Daoy (cell line): ENCODE data around the gene TAF9B. TPM values are rescaled to one million over a fixed set of nuclear protein-coding genes. Genes with fewer than 3 reads are reported as not detected.
A peak's percentile ranks its signal among the peaks of the same experiment; 100 is the strongest.
"Not testable (repeated sequence)": the region's sequence is repeated elsewhere in the genome, so short reads cannot be mapped to it uniquely, and the experiment has no call there.

Experiments
- DNase-seq: peaks from one replicate; pipeline ENCODE4 v3.0.0-alpha.2; 2015; ENCODE audit warnings: low read depth
- total RNA-seq: library from RNA; depleted of rRNA; stranded (reverse); fragments of >200 nt; shearing (Covaris generic); gene quantifications from 2 replicates; pipeline ENCODE4 v1.2.3, GENCODE V29; 2014; rRNA removed

TAF9B gene
- total RNA-seq, 1 experiment from 2014 or later = 30.2 TPM

DNA sequence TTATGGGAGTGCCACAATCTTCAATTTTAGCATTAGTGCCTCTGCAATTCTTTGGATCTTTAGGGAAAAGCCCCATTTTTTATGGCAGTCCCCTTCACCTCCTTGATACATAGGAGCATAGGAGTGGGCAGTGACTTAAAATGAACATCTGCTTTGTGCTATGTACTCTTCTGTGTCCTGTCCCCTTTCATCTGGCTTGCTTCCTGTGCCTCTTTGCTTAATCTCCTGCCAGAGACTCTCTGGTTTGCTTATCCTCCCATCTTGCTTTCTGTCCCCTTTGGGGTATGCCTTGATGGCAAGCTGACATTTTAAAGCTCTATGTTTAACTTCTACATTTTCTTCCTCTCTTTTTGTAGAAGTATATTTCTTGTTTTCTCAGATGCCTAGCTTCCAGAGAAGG, 23.1 kb downstream of the TAF9B start:
- no peak for DNase-seq

DNA sequence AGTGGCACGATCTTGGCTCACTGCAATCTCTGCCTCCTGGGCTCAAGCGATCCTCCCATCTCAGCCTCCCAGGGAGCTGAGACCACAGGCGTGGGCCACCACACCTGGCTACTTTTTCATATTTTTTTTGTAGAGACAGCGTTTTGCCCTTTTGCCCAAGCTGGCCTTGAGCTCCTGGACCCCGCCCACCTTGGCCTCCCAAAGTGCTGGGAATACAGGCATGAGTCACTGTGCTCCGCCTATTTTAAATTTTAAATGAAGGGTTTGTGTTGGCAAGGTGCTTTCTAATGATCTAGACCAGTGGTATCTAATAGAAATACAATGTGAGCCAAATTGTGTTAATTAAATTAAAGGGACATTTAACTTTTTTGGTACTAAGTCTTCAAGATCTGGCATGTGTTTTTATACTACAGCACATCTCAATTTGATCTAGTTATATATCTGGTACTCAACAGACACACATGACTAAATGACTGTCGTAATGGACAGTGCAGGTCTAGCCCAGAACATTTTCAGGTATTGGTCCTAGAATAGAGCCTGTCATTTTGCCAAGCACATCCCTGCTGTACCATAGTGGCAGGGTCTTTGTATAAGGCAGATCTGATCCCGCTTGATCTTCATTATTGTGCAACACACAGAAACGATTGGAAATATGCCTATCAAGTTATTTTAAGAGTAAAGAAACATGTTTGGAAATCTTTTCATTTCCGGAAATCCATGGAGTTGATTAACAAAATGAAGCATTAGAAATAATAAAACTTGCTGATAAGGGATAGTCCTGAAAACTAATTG, 28.1 kb downstream of the TAF9B start:
- peak; percentile 2 for DNase-seq

DNA sequence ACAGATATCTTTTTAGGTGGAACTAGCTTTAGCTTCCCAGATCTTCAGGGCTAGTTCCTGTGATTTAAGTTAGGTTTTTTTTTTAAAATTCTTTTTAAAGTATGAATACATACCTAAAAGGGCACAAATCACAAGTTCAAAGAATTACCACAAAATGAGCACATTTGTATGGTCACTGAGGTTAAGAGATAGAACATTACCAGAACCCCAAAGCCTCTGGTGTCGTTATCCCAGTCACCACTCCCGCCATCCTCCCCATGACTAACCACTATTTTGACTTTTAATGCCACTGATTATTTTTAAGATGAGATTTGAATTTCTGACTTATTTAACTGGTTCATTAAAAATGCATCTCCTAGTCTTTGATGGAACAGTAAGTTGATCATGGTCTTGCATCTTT, 30.0 kb downstream of the TAF9B start:
- no peak for DNase-seq

DNA sequence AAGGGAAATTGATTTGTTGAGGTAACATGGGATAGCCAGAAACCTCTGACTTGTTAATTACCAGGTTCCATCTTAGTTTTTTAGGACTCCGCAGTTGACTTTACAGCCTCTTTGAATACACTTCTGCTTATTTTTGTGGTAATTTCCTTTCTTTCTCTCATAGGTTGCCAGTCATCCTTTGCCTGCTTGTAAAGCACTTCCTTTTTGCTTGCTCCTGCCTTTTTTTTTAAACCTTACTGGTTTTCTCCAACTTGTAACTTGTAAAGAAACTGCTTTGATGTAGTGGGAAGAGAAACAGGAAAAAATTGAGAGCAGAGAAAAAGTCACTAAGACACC, 32.8 kb downstream of the TAF9B start:
- DNase-seq = no peak

DNA sequence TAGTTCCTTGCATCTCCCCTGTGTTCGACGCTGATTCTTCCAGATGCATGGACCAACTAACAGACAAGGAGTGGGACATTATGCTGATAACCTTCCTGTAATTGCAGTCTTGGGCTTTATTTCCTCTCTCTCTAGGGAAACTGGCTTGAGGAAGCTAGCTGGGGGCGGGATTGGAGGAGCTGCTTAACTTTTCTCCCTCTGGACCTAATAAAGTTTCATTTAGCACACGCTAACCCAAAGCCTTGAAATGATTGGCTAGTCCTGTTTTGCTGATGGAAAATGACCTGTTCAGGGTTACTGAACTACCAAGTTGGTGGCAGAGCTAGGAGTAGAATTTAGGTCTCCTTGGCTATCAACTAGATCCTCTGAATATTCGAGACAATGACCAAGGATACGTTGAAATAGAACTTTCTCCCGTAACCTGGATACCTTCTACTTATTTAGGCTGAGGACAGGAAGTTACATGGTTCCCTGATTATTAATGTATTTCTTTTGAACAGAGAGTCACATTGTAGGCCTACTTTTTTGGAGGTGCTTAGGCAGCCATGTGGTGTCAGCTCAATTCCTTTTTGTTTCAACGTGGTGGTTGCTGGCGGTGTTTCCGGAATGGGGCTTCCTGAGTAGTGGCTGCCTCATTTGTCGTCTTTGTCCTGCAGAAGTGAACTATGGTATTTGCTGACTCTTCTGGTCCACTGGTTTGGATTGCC, 33.4 kb downstream of the TAF9B start:
- no peak for DNase-seq

DNA sequence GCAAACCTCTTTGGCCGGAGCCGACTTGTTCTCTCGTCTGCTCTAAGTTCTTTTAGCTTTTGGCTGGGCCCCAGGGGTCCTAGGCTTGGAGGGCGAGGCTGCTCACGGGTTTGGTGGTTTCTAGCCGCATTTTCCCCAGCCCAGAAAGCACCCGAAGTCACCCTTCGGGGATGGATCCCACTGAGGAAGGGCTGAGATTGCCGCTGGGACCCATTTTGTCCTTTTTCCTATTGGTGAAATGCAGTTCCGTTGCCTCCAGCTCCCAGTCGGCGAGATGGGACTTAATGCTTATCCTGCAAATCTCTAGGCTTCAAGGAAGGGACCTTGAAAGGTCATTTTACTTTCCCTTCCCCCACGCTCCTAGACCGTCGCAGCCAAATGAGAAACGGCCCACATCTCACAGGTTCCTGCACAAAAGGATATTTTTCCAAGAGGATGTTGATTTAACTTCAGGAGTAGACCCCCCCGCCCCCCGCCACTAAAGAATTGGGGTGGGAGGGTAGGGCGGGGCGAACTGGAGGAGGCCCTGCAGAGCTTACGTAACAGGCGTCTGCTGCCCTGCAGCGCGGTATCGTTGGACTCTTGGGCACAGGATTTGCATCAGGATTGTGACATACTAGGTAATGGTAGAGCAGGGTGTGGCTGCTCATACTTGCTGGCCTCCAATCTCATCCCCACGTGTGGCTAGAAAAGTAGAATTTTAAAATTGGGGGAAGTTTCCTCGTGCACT, 34.8 kb downstream of the TAF9B start:
- peak; percentile 7 for DNase-seq

DNA sequence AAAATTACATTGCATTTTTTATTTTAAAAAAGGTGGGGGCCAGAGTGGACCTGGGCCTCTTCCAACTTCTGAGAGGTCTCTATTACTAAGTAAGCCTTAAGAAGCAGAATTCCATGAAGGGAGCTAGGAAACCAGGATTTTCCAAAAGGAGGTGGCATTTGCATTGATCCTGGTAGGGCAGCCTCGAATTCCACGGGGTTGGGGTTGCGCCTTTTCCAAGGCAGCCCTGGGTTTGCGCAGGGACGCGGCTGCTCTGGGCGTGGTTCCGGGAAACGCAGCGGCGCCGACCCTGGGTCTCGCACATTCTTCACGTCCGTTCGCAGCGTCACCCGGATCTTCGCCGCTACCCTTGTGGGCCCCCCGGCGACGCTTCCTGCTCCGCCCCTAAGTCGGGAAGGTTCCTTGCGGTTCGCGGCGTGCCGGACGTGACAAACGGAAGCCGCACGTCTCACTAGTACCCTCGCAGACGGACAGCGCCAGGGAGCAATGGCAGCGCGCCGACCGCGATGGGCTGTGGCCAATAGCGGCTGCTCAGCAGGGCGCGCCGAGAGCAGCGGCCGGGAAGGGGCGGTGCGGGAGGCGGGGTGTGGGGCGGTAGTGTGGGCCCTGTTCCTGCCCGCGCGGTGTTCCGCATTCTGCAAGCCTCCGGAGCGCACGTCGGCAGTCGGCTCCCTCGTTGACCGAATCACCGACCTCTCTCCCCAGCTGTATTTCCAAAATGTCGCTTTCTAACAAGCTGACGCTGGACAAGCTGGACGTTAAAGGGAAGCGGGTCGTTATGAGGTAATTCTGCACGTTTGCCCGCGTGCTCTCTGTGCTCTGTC, 35.6 kb downstream of the TAF9B start, which contains the start of gene PGK1:
Gene PGK1 (plus strand): TSS at position 626 of the 824 bp plus-strand sequence. CDS start 93 bp downstream, at position 719.
- peak; percentile 97 for DNase-seq

DNA sequence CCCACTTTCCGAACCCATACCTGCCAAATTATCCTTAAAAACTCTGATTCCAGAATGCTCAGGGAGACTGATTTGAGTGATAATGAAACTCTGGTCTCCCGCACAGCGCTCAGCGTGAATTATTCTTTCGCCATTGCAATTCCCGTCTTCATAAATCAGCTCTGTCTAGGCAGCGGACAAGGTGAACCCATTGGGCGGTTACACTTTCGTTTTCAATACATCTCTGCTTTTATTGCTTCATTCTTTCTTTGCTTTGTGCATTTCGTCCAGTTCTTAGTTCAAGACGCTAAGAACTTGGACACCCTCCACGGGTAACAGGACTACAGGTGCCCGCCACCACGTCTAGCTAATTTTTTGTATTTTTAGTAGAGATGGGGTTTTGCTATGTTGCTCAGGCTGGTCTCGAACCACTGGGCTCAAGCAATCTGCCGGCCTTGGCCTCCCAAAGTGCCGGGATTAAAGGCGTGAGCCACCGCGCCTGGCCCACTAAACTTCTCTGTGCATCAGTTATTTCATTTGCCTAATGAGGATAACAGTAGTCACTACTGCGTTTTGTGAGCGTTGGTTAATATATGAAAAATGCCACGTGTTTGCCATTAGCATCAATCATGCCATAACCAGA, 36.3 kb downstream of the TAF9B start:
- DNase-seq = no peak

DNA sequence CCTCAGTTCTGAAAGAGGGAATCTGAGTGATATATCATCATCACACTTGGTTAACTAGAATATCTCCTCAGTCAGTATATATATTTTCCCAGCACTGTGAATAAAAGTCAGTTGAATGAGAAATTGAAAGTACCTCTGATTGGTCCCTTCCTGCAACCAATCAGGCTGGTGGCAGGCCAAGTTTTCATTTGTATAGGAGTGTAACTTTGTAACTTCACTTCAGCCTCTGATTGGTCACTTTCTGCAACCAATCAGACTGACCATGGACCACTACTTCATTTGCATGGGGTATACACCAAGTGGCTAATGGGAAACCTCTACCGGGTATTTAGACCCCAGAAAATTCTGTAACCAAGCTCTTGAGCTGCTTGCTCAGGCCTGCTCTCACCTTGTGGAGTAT, 37.4 kb downstream of the TAF9B start:
- no peak for DNase-seq

DNA sequence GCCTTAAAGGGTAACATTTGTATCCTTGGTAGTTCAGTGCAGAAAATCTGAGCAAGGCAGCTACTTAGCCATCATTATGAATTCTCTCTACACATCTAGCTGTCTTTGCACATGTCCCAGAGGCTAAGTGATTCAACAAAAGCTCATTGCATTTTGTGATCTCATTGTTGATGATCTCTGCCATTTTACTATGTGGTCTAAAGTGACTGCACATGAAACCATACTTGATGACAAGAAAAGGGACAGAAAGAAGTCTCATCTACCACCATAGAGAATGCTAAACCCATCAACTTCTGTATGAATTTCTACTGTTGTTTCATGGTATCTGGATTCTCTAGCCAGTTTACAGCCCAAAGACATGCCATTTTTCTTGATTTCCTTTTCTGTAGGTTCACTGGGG, 41.3 kb downstream of the TAF9B start:
- DNase-seq = no peak

DNA sequence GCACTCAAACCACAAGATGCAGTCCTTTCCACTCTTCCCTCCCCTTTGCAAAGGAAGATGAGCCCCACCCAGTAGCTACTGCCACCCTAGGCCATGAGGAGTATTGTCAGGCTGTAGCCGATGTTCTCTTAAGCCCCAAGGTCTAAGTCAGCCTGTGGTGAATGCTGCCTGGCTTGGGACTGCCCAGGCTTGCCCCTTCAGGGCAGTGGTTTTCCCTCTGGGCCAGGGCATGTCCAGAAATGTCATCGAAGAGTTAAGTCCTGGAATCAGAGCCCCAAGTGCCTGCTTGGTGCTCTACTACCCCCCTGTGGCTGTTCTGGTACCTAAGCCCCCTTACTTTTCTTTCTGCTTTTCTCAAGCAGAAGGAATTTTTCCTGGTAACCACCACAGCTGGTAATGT, 47.2 kb downstream of the TAF9B start:
- DNase-seq = peak; percentile 3

DNA sequence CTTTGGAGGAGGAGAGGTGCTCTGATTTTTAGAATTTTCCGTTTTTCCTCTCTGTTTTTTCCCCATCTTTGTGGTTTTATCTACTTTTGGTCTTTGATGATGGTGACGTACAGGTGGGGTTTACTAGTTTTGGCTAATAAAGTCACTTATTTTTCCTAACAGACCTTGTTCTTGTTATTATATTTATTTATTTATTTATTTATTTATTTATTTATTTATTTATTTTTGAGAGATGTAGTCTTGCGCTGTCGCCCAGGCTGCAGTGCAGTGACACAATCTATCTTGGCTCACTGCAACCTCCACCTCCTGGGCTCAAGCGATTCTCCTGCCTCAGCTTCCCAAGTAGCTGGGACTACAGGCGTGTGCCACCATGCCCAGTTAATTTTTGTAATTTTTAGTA, 58.0 kb downstream of the TAF9B start:
- not testable (repeated sequence) for DNase-seq

Other genes with a start within 250 kb of the TAF9B start
- gene MAGT1, start 244.2 kb downstream of the TAF9B start, total RNA-seq = 34.2 and 37.4 TPM in 2 replicates
- gene COX7B, start 240.2 kb downstream of the TAF9B start, total RNA-seq = 525 and 577 TPM in 2 replicates
- gene ATP7A, start 229.0 kb downstream of the TAF9B start, total RNA-seq = 3.1 and 3.5 TPM in 2 replicates
- gene PGAM4, start 170.0 kb downstream of the TAF9B start, total RNA-seq = not detected in 2 replicates
- gene PGK1, start 35.4 kb downstream of the TAF9B start, total RNA-seq = 282 and 355 TPM in 2 replicates
- gene CYSLTR1, start 188.0 kb upstream of the TAF9B start, total RNA-seq = not detected in 2 replicates